NCI-H2081 treated with DMSO at 0.1 percent for 48 hours (cell line): ENCODE data around the gene SHC3.

ENCODE experiments used
- DNase-seq: peaks from one replicate; lab custom pipeline; 2025; lab: John Stamatoyannopoulos, UW

Gene SHC3

GRCh38 chr9:88983865-88984542, 194.6 kb downstream of the SHC3 start:
- no peak for DNase-seq

DNA sequence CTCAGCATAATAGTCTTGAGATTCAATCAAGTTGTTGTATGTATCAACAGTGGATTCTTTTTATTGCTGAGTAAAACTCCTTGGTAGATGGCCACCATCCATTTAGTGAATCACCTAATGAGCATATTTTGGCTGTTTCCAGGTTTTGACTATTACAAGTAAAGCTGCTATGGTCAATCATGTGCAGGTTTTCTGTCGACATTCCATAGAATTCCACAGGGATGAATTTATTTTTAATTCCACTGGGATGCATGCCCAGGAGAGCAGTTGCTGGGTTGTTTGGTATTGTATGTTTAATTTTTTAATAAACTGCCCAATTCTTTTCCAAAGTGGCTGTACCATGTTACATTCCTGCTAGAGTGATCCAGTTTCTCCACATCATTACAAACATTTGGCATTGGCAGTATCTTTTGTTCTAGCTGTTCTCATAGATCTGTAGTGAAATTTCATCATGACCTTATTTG, 197.8 kb downstream of the SHC3 start:
- DNase-seq = no peak

- no peak for DNase-seq
Observed at GRCh38 chr9:88979791-88980190, 198.8 kb downstream of the SHC3 start.

DNA sequence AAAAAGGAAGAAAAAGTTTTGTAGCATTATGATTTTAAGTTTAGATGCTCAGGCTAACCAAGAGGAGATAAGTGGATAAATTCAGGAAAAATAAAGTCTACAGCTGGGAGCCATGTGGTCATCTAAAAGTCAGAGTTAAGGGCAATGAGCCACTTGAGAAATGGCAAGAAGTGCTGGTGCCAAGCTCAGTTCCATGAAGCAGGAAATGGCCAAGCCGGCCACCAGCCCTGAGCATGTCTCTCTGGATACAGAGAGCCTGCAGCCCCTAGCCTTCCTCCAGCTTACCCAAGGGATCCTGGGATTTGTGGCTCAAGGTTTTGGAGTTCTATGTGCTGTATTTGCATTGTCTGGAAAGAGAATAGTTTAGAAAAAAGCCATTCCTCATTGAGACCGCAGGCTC, 199.6 kb downstream of the SHC3 start:
- no peak for DNase-seq

DNA sequence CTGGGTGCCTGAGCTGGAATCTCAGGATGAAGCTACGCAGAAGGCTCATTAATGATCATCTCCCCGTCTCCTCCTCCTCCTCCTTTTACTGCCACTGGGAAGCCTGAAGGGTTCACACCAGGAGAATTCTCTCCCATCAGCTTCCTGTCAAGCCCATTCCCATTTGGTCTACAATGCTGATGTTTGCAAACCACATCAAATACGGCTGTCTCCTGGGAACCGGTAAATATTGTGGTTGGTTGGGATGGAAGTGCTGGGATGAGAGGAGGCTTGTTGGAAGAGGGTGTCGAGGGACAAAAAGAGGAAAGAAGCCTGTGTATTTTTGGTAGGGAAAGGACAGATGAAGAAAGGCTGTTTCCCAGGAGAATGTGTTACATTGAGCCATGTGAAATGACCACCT, 200.6 kb downstream of the SHC3 start:
- no peak for DNase-seq

GRCh38 chr9:88976890-88977257, 201.7 kb downstream of the SHC3 start:
- no peak for DNase-seq

DNA sequence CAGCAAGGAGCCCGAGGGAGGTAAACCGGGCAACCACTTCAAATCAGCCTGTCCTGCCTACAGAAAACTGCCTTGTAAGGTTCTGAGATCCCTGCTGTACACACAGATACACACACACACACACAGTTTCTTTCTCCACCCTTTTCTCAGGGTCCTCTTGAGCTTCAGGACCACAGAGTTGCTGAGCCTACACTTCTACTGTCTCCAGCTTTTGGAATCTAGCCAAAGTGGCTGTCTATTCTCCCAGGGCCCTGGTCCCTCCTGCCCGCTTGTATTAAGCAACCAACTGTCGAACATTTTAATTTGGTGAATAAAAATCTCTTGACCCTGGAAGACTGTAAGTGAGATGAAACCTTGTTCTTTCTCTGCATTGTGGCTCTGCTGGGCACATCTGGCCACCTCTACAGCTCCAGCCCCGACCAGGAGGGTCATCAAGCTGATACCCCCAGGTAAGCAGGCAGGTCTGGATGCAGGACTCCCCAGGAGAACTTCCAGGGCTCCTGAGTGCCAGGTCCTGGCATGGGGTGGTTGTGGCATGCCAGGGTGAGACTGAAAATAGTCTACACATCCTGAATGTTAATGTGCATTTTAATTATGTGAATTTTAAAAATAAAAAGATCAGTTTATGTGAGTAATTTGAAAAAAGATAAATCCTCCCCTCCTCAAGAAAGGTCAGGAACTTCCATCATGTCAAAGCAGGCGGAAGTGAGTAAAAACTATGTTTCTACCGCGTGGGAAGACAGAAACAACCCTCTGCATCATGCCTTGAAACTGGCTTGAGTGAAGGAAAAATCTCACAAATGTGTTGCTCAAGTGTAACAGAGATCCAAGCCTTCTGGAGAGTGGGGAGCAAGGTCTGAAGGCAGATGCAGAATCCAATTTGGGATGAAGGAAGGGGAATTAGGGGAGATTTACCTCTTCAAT, 202.4 kb downstream of the SHC3 start:
- no peak for DNase-seq

- no peak for DNase-seq
Observed at GRCh38 chr9:88974641-88975040, 204.0 kb downstream of the SHC3 start.

DNA sequence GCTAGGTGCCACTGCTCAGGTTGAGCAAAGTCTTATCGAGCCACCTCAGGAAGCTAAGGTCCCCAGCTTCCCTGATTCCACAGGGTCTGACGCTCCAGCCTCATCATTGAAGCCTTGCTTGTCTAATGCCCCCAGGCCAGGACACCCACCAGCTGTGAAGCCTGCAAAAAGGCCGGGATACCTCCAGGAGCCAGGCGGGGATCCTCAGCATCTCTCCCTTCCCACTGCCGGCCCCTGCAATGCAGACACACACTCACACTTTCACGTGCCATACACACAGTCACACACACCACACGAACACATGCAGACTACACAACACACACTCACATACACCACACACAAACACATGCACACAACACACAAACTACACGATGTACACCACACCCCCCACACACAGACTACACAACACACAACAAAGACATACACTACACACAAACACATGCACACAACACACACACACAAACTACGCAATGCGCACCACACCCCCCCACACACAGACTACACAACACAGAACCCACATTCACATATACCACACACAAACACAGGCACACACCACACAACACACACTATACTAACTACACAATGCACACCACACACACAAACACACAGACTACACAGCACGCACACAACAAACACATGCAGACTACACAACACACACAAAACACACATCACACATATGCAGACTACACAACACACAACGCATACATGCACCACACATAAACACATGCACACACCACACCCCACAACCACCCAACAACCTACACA, 205.2 kb downstream of the SHC3 start:
- DNase-seq = no peak

- no peak for DNase-seq
Observed at GRCh38 chr9:88972401-88972800, 206.2 kb downstream of the SHC3 start.

- DNase-seq = no peak
Observed at GRCh38 chr9:88971131-88971960, 207.3 kb downstream of the SHC3 start.

- no peak for DNase-seq
Observed at GRCh38 chr9:88969646-88970373, 208.8 kb downstream of the SHC3 start.

DNA sequence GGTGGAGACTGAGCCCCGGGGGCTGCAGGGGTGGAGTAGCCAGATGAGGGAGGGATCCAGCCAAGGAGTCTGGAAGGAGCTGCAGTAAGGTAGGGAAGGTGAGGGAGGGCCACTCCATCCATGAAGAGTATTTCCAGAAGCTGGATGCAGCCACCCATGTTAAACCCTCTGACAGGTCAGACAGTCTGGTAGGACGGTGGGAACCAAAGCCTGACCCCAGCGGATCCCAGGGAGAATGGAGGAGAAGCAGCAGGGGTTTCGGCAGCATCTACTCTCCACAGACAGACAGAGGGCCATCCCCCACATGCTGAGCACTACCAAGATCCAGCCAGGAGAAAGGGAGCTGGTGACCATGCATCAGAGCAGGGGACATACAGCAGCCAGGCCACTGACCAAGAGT, 209.8 kb downstream of the SHC3 start:
- no peak for DNase-seq

- DNase-seq = no peak
Observed at GRCh38 chr9:88966894-88967676, 211.5 kb downstream of the SHC3 start.

DNA sequence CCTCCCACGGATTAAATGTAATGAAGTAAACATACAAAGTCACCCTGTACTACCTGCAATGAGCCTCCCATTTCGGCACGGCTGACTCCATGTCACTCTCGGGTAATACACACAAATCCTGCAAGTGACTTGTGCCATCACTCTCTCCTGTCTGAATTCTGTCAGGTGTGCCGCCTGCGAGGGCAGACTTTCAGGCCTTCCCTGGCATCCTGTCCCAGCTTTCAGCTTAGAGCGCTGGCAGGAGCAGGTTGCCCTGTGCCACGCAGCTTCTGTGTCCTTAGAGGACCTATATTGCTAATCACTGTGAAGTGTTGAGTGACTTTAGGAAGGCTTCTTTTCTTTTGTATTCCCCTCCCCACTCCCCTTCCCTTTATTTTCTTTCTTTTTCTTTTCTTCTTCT, 213.1 kb downstream of the SHC3 start:
- DNase-seq = no peak

DNA sequence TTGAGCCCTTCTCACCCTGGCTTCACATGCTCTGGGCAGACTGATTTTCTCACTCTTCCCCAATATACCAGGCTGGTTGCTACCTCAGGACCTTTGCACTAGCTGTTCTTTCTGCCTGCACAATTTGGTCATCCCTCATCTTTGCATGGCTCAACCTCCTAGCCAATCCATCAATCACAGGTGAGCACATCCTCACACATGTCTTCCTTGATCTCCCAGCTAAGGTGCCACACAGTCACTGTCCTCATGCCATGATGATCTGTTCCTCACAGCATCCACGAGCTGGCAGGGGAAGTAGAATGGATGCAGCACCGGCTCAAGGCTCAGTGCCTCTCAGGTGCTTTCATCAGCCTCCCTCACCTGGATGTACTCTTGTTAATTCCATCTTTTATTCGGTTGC, 218.0 kb downstream of the SHC3 start:
- DNase-seq = no peak

DNA sequence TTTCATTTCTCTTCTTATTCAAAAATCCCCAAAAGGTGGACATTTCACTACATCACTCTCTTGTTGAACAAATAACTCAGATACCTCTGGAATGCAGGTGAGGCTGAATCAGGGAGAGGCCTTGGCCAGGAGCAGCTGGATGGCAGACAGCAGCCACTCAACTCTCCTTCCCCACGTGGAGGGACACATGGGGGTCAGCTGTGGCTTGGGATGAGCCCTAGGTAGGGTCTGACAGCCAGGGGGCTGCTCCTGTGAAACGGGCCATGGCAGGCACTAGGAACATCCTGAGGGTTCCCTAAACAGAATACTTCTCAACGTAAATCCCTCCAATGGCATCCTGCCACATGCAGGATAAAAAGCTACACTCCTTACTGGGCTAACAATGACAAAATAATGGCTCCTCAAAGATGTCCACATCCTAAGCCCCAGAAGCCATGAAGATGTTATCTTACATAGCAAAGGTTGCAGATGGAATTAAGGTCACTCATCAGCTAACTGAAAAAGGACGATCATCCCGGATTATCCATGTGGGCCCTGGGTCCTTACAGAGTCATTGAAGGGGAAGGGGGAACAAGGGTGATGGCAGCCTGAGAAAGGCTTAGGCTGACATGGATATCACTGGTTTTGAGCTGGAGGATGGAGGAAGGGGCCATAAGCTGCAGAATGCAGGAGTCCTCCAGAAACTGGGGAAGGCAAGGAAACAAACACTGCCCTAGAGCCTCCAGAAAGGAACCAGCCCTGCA, 218.7 kb downstream of the SHC3 start:
- DNase-seq = no peak

GRCh38 chr9:88957526-88957925, 221.1 kb downstream of the SHC3 start:
- DNase-seq = no peak
